OCI-LY1 (cell line): ENCODE results near the gene SEPTIN14.
"Not testable (repeated sequence)": the region's sequence is repeated elsewhere in the genome, so short reads cannot be mapped to it uniquely, and the experiment has no call there.

ENCODE experiments used
- H2AFZ ChIP-seq: fragments of 200-600 bp; sonication (generic), shearing (Covaris generic); 2 replicates; pipeline ENCODE4 v1.6.0; 2014; ENCODE audit warnings: antibody characterized with exemption, mild to moderate bottlenecking, low read length
- H3F3A ChIP-seq: fragments of 200-600 bp; sonication (generic), shearing (Covaris generic); 2 replicates; pipeline ENCODE4 v1.6.0; 2014; ENCODE audit warnings: mild to moderate bottlenecking, antibody characterized with exemption, low read length, moderate library complexity; ENCODE audit not compliant: insufficient read depth
- H3K27ac ChIP-seq: fragments of 200-600 bp; sonication (generic); 2 replicates; pipeline ENCODE4 v1.5.1; 2014; ENCODE audit warnings: low read length, mixed run types, mild to moderate bottlenecking, low read depth; ENCODE audit not compliant: poor library complexity, severe bottlenecking
- H3K27me3 ChIP-seq: fragments of 200-600 bp; sonication (generic); 2 replicates; pipeline ENCODE4 v1.6.0; 2014; ENCODE audit warnings: antibody characterized with exemption, mild to moderate bottlenecking, low read length, moderate library complexity; ENCODE audit not compliant: insufficient read depth
- H3K36me3 ChIP-seq: fragments of 200-600 bp; sonication (generic); 2 replicates; pipeline ENCODE4 v1.6.1; 2014; ENCODE audit warnings: mild to moderate bottlenecking, antibody characterized with exemption, low read length, moderate library complexity, mixed read lengths; ENCODE audit not compliant: insufficient read depth
- H3K4me1 ChIP-seq: fragments of 200-600 bp; sonication (generic); 2 replicates; pipeline ENCODE4 v1.5.1; 2014; ENCODE audit warnings: mild to moderate bottlenecking, low read length, moderate library complexity; ENCODE audit not compliant: insufficient read depth, severe bottlenecking
- H3K4me2 ChIP-seq: fragments of 200-600 bp; sonication (generic), shearing (Covaris generic); 2 replicates; pipeline ENCODE4 v1.6.1; 2014; ENCODE audit warnings: low read length
- H3K4me3 ChIP-seq: fragments of 200-600 bp; sonication (generic); 2 replicates; pipeline ENCODE4 v1.5.1; 2014; ENCODE audit warnings: low read length, low read depth, mild to moderate bottlenecking, mixed read lengths; ENCODE audit not compliant: poor library complexity, severe bottlenecking
- H3K79me2 ChIP-seq: fragments of 200-600 bp; shearing (Covaris generic); 2 replicates; pipeline ENCODE4 v1.6.1; 2016; ENCODE audit warnings: mixed run types, low read length, mixed read lengths; ENCODE audit not compliant: insufficient read depth
- H3K9ac ChIP-seq: fragments of 200-600 bp; sonication (generic), shearing (Covaris generic); 2 replicates; pipeline ENCODE4 v1.6.1; 2014; ENCODE audit warnings: mild to moderate bottlenecking, low read length, mixed read lengths
- H3K9me2 ChIP-seq: fragments of 200-600 bp; sonication (generic), shearing (Covaris generic); 2 replicates; pipeline ENCODE4 v1.6.1; 2014; ENCODE audit warnings: low read depth, mild to moderate bottlenecking, low read length, mixed read lengths
- H3K9me3 ChIP-seq: fragments of 200-600 bp; shearing (Covaris generic); 2 replicates; pipeline ENCODE4 v1.6.1; 2014; ENCODE audit warnings: low read length, mixed read lengths
- H4K20me1 ChIP-seq: fragments of 200-600 bp; sonication (generic), shearing (Covaris generic); 2 replicates; pipeline ENCODE4 v1.6.0; 2016; ENCODE audit warnings: mild to moderate bottlenecking, low read length; ENCODE audit not compliant: insufficient read depth
- EZH2 ChIP-seq: fragments of 200-600 bp; sonication (generic), shearing (Covaris generic); IDR thresholded peaks from 2 replicates; pipeline ENCODE4 v1.8.0; 2017; ENCODE audit warnings: borderline replicate concordance, mixed run types, mild to moderate bottlenecking, antibody characterized with exemption, low read length, moderate library complexity, mixed read lengths
- TF ChIP-seq, protein P1 (sequence below): fragments of 200-600 bp; sonication (generic), shearing (Covaris generic); IDR thresholded peaks from 2 replicates; pipeline ENCODE4 v1.5.1; 2017; ENCODE audit warnings: mild to moderate bottlenecking, antibody characterized with exemption, low read length, moderate library complexity, mixed read lengths

The SEPTIN14 gene

DNA sequence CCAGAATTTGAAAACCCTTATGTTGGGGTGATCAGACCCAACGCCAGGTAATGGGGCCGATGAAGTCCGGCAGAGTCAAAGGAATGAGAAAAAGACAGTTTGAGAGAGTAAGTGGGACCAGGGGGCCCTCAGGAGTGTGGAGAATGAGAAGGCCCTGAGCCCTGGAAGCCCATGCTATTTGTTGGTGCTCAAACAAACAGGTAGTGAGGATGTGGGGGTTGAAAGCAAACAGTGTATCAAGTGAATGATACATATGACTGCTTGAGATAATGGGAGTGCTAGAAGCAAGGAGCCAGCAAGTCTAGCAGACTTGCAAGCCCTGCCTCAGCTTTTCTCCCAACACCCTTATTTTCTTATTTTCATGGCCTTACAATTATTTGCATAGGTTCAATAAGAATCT, 11.2 kb upstream of the SEPTIN14 start:
- Histone ChIP-seq H3K9me2 (no peaks in the 10 kb centered on the region), H3K79me2 (no peaks in the 10 kb centered on the region), H3K36me3 (no peaks in the 10 kb centered on the region), H3F3A (no peaks in the 10 kb centered on the region), H3K27me3 (no peaks in the 10 kb centered on the region), H3K4me2 (no peak overlapping the region), H3K4me3 (no peak overlapping the region), H3K4me1 (no peaks in the 10 kb centered on the region), H2AFZ (no peak overlapping the region), H3K27ac (no peak overlapping the region), H3K9me3 (0 out of 2 replicates have a peak, but pooled peaks cover 3% of the 10 kb centered on the region), H3K9ac (no peak overlapping the region), H4K20me1 (no peaks in the 10 kb centered on the region)
- TF ChIP-seq EZH2: no peak
- TF ChIP-seq, protein P1, sequence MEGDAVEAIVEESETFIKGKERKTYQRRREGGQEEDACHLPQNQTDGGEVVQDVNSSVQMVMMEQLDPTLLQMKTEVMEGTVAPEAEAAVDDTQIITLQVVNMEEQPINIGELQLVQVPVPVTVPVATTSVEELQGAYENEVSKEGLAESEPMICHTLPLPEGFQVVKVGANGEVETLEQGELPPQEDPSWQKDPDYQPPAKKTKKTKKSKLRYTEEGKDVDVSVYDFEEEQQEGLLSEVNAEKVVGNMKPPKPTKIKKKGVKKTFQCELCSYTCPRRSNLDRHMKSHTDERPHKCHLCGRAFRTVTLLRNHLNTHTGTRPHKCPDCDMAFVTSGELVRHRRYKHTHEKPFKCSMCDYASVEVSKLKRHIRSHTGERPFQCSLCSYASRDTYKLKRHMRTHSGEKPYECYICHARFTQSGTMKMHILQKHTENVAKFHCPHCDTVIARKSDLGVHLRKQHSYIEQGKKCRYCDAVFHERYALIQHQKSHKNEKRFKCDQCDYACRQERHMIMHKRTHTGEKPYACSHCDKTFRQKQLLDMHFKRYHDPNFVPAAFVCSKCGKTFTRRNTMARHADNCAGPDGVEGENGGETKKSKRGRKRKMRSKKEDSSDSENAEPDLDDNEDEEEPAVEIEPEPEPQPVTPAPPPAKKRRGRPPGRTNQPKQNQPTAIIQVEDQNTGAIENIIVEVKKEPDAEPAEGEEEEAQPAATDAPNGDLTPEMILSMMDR: no peak

DNA sequence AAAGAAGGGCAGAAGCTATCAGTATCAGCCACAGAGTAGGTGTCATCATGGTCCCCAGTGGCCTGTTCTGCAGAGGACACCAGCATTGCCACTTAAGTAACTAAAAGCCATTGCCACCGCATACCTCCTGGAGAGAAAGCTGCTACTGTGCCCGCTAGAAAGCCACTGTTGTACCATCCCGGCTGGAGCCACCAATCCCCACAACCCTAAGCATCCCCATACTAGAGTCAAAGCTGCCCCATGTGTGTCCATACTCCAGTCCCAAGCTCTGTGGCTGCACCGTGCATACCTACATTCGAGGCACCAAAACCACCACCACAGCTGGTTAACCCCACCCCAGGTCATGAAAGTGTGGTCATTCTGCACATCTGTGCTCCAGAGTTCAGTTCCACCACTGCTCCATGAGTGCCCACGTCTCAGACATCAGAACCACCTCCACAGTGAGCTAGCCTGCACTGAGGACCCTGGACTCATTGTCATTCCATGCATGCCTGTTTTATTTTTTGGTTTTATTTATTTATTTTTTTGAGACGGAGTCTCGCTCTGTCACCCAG, 9.5 kb upstream of the SEPTIN14 start:
- no peaks in the 10 kb centered on the region for H3K4me1 ChIP-seq
- no peaks in the 10 kb centered on the region for H3K27me3 ChIP-seq
- no peaks in the 10 kb centered on the region for H4K20me1 ChIP-seq
- no peak overlapping the region for H3K27ac ChIP-seq
- no peaks in the 10 kb centered on the region for H3F3A ChIP-seq
- 0 out of 2 replicates have a peak, but pooled peaks cover 3% of the 10 kb centered on the region for H3K9me3 ChIP-seq
- H3K36me3 ChIP-seq: no peaks in the 10 kb centered on the region
- TF ChIP-seq, protein P1: no peak
- no peak for TF ChIP-seq EZH2
- H2AFZ ChIP-seq: no peak overlapping the region
- H3K9me2 ChIP-seq: no peaks in the 10 kb centered on the region
- H3K9ac ChIP-seq: no peak overlapping the region
- H3K4me2 ChIP-seq: no peak overlapping the region
- H3K79me2 ChIP-seq: no peaks in the 10 kb centered on the region
- no peak overlapping the region for H3K4me3 ChIP-seq

DNA sequence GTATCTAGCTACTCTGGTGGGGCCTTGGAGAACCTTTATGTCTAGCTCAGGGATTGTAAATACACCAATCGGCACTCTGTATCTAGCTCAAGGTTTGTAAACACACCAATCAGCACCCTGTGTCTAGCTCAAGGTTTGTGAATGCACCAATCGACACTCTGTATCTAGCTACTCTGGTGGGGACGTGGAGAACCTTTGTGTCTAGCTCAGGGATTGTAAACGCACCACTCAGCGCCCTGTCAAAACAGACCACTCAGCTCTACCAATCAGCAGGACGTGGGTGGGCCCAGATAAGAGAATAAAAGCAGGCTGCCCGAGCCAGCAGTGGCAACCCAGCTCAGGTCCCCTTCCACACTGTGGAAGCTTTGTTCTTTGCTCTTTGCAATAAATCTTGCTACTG, 6.4 kb upstream of the SEPTIN14 start:
- not testable (repeated sequence) for H3K27ac ChIP-seq, H3K27me3 ChIP-seq, H3K9me3 ChIP-seq, H3K4me1 ChIP-seq, H3F3A ChIP-seq, H3K4me2 ChIP-seq, H3K9ac ChIP-seq, H4K20me1 ChIP-seq, H3K36me3 ChIP-seq, H3K4me3 ChIP-seq, H2AFZ ChIP-seq, H3K9me2 ChIP-seq, H3K79me2 ChIP-seq

DNA sequence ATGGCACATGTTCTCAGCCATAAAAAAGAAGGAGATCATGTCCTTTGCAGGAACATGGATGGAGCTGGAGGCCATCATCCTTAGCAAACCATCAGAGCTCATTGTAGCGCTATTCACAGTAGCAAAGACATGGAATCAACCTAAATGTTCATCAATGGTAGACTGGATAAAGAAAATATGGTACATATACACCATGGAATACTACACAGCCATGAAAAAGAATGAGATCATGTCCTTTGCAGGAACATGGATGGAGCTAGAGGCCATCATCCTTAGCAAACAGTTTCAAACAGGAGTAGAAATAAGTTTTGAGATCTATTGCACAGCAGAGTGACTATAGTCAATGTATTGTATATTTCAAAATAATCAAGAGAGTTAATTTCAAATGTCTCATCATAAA, 17.4 kb downstream of the SEPTIN14 start:
- H3F3A ChIP-seq, H3K9ac ChIP-seq, H3K9me3 ChIP-seq, H3K36me3 ChIP-seq, H3K27ac ChIP-seq, H3K79me2 ChIP-seq, H3K9me2 ChIP-seq, H3K4me3 ChIP-seq, H3K4me1 ChIP-seq, H4K20me1 ChIP-seq, H3K4me2 ChIP-seq, H3K27me3 ChIP-seq, H2AFZ ChIP-seq: not testable (repeated sequence)
